Karpas-422 (cell line): ENCODE measurements around the gene CNN3. TPM values are rescaled to one million over a fixed set of nuclear protein-coding genes. Genes with fewer than 3 reads are reported as not detected.

ENCODE experiments used
- DNase-seq: peaks from one replicate; pipeline ENCODE4 v3.0.0-alpha.2; 2015
- H2AFZ ChIP-seq: fragments of 200-600 bp; sonication (generic); 2 replicates; pipeline ENCODE4 v1.6.1; 2014; ENCODE audit warnings: antibody characterized with exemption, low read length, mixed read lengths
- H3K27ac ChIP-seq: fragments of 200-600 bp; sonication (generic); 2 replicates; pipeline ENCODE4 v1.5.1; 2014; ENCODE audit warnings: mild to moderate bottlenecking, low read length, moderate library complexity
- H3K27me3 ChIP-seq: fragments of 200-600 bp; sonication (generic); 2 replicates; pipeline ENCODE4 v1.6.1; 2014; ENCODE audit warnings: low read length, mixed read lengths
- H3K36me3 ChIP-seq: fragments of 200-600 bp; sonication (generic); 2 replicates; pipeline ENCODE4 v1.6.1; 2014; ENCODE audit warnings: low read length, mixed read lengths; ENCODE audit not compliant: insufficient read depth
- H3K4me1 ChIP-seq: fragments of 200-600 bp; sonication (generic); 2 replicates; pipeline ENCODE4 v1.6.1; 2014; ENCODE audit warnings: mild to moderate bottlenecking, low read length, mixed read lengths
- H3K4me2 ChIP-seq: fragments of 200-600 bp; sonication (generic); 2 replicates; pipeline ENCODE4 v1.6.1; 2014; ENCODE audit warnings: low read length, low read depth, mild to moderate bottlenecking; ENCODE audit not compliant: poor library complexity, severe bottlenecking
- H3K4me3 ChIP-seq: fragments of 200-600 bp; sonication (generic); 2 replicates; pipeline ENCODE4 v1.5.1; 2014; ENCODE audit warnings: mild to moderate bottlenecking, antibody characterized with exemption, low read length, mixed read lengths
- H3K79me2 ChIP-seq: fragments of 200-600 bp; sonication (generic); 2 replicates; pipeline ENCODE4 v1.6.1; 2014; ENCODE audit warnings: mild to moderate bottlenecking, low read length, mixed read lengths
- H3K9ac ChIP-seq: fragments of 200-600 bp; sonication (generic); 2 replicates; pipeline ENCODE4 v1.6.0; 2014; ENCODE audit warnings: low read length
- H3K9me2 ChIP-seq: fragments of 200-600 bp; sonication (generic), shearing (Covaris generic); replicated peaks from 2 replicates; pipeline ENCODE4 v1.6.0; 2014; ENCODE audit warnings: mild to moderate bottlenecking, low read length, moderate library complexity; ENCODE audit not compliant: insufficient read depth
- H3K9me3 ChIP-seq: fragments of 300-700, 200-600 bp; sonication (generic); 2 replicates; pipeline ENCODE4 v1.6.1; 2014; ENCODE audit warnings: low read length, mixed read lengths
- H4K20me1 ChIP-seq: fragments of 200-600 bp; sonication (generic); 2 replicates; pipeline ENCODE4 v1.6.1; 2014; ENCODE audit warnings: mild to moderate bottlenecking, antibody characterized with exemption, low read length, low read depth; ENCODE audit not compliant: insufficient read depth
- total RNA-seq: library from RNA; depleted of rRNA; stranded (reverse); fragments of >200 nt; shearing (Covaris generic); gene quantifications from 2 replicates; pipeline ENCODE4 v1.2.3, GENCODE V29; 2014; ENCODE audit warnings: low replicate concordance

Gene CNN3
- total RNA-seq, 1 experiment from 2014 or later: 4.8 TPM

DNA sequence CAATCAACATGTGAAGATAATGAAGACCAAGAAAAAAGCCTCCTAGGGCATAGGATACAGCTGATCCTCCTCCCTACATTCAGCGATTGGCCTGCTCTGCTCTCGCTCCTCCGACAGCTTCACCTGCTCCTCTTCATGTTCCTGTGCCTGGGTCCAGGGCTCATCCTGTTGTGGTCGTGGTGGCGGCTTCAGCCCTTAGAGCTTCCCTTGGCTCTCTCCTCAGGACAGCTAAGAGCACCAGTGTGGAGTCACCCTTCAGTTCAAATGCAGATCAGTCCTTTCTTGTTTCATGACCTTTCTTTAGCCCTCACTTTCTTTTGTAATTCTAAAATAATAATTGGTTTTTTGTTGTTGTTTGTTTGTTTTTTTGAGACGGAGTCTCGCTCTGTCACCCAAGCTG lies 18.7 kb downstream of the CNN3 start:
- H4K20me1 ChIP-seq: no peaks in the 10 kb centered on the region
- H2AFZ ChIP-seq: no peak overlapping the region
- no peak overlapping the region for H3K4me2 ChIP-seq
- DNase-seq: no peak
- H3K9me2 ChIP-seq: no peaks in the 10 kb centered on the region
- no peaks in the 10 kb centered on the region for H3K36me3 ChIP-seq
- no peaks in the 10 kb centered on the region for H3K27me3 ChIP-seq
- no peak overlapping the region for H3K9ac ChIP-seq
- H3K4me1 ChIP-seq: no peaks in the 10 kb centered on the region
- no peak overlapping the region for H3K4me3 ChIP-seq
- no peaks in the 10 kb centered on the region for H3K79me2 ChIP-seq
- H3K27ac ChIP-seq: no peak overlapping the region
- H3K9me3 ChIP-seq: no peaks in the 10 kb centered on the region

DNA sequence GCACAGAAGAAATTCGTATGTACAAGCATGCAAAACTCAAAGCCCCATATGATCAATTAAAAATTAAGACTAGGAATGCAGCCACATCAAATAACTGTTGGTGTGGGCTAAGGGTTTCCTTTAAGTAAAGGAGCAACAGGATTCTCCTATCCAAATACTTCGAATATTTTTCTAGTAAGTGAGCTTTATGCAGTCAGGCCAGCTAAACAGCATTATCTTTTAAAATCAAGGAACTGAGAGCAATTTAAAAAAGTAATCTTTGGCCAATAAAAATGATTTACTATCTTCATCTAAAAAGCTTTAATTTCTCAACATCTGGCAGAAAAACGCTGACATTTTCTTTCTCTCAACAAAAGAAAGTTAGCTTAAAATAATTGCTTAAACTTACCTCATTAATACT lies 19.8 kb downstream of the CNN3 start:
- Histone ChIP-seq H3K9me3 (no peaks in the 10 kb centered on the region), H3K9me2 (no peaks in the 10 kb centered on the region), H2AFZ (no peak overlapping the region), H3K4me3 (no peak overlapping the region), H3K4me2 (no peak overlapping the region), H3K27ac (no peak overlapping the region), H3K4me1 (no peaks in the 10 kb centered on the region), H3K9ac (no peak overlapping the region), H3K27me3 (no peaks in the 10 kb centered on the region), H3K36me3 (no peaks in the 10 kb centered on the region), H4K20me1 (no peaks in the 10 kb centered on the region), H3K79me2 (no peaks in the 10 kb centered on the region)
- no peak for DNase-seq

DNA sequence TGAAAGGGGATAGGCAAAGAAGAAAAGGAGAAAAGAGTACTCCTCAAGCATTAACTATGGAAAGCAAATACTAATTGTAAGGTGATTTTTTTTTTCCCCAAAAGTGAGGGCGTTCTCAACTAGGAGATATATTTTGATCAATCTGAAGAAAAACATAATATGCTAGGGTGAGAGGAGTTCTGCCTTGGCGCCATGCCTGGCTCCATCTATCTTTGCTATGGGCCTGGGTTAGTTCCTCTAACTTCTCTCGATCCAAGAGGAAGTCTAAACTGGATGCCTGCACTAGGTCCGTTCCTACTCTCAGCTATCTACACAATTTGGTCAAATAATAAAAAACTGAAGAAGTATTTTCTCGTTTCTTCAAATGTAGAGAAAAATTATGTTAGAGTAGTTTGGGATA lies 20.5 kb downstream of the CNN3 start:
- Histone ChIP-seq H3K9ac (no peak overlapping the region), H3K27me3 (no peaks in the 10 kb centered on the region), H3K27ac (no peak overlapping the region), H3K4me3 (no peak overlapping the region), H3K9me3 (no peaks in the 10 kb centered on the region), H3K36me3 (no peaks in the 10 kb centered on the region), H3K4me1 (no peaks in the 10 kb centered on the region), H3K9me2 (no peaks in the 10 kb centered on the region), H3K4me2 (no peak overlapping the region), H4K20me1 (no peaks in the 10 kb centered on the region), H3K79me2 (no peaks in the 10 kb centered on the region), H2AFZ (no peak overlapping the region)
- no peak for DNase-seq

DNA sequence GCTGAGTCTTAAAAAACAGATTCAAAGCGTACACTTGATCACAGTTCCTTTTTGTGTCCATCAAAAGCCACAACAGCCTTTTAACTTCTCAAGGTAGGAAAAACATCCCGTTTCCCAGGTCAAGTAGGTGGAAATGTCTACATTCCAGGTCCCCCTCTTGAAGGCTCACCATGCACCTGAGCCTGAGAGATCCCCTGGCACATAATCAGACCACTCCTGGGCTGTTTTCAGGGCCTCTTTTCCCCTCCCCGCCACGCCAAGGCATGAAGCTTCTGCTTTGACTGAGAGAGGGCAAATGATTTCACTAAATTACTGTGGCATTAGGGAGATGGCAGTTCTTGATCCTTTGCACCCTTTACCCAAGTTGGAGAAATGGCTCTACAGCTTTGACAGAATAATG lies 21.7 kb downstream of the CNN3 start:
- Histone ChIP-seq H3K9ac (no peak overlapping the region), H3K9me3 (no peaks in the 10 kb centered on the region), H3K79me2 (no peaks in the 10 kb centered on the region), H4K20me1 (no peaks in the 10 kb centered on the region), H2AFZ (no peak overlapping the region), H3K27ac (no peak overlapping the region), H3K9me2 (no peaks in the 10 kb centered on the region), H3K4me3 (no peak overlapping the region), H3K4me2 (no peak overlapping the region), H3K27me3 (no peaks in the 10 kb centered on the region), H3K4me1 (no peaks in the 10 kb centered on the region), H3K36me3 (no peaks in the 10 kb centered on the region)
- DNase-seq: no peak

DNA sequence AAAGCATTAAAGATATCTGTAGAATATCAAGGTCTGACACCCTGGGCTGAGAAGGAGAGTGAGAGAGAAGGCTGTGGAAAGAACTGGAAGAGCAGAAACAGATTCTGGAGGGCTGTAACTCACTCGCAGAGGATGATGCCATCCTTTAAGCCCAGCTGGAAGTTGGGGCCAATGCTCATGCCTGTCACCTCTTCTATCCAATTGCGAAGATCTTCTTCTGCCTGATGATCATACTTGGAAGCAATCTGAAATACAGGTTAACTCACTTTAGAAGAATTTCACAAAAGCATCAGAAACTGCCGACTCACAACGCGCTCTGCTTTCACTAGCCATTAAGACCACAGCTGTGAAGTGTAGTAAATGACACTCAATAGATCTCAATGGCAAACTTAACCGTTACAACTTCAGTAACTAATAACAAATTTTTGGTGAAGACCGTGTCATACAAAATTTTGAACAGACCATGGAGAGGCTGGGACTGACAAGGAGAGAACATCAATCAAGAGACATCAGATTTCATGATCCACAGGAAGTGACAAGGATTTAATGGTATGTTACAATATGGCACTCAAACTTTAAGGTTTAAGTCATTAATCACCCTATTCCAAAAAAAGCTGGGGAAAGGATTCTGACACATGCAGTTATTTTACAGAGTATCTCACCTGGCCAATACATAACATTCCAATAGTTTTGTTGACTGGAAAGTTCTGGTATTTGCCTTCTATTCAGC lies 23.5 kb downstream of the CNN3 start:
- Histone ChIP-seq H3K36me3 (no peaks in the 10 kb centered on the region), H3K9me3 (no peaks in the 10 kb centered on the region), H3K4me3 (no peak overlapping the region), H3K27ac (no peak overlapping the region), H3K9me2 (no peaks in the 10 kb centered on the region), H3K4me2 (no peak overlapping the region), H3K79me2 (no peaks in the 10 kb centered on the region), H3K9ac (no peak overlapping the region), H3K27me3 (no peaks in the 10 kb centered on the region), H3K4me1 (no peaks in the 10 kb centered on the region), H4K20me1 (no peaks in the 10 kb centered on the region), H2AFZ (no peak overlapping the region)
- no peak for DNase-seq

DNA sequence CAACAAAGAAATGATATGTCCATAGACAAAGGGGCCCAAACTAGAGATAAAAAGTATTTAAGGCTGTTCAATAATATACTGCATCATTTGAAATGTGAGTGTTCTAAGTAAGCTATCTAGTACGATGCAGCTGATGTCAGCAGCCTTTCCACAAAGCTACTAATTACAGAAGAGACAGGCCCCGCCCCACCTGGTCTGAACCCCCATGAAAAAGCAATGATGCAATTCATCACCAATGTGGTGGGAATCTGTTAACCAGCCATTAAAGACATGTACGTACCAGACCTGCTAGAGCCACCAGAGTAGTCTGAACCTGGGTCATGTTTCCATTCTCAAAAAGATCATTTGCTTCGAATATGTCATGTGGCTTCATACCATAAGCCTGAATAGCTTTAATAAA lies 25.1 kb downstream of the CNN3 start:
- Histone ChIP-seq H3K4me3 (no peak overlapping the region), H3K9ac (no peak overlapping the region), H4K20me1 (no peaks in the 10 kb centered on the region), H3K79me2 (no peaks in the 10 kb centered on the region), H3K4me2 (no peak overlapping the region), H3K36me3 (no peaks in the 10 kb centered on the region), H3K4me1 (no peaks in the 10 kb centered on the region), H3K27me3 (no peaks in the 10 kb centered on the region), H2AFZ (no peak overlapping the region), H3K9me2 (no peaks in the 10 kb centered on the region), H3K9me3 (no peaks in the 10 kb centered on the region), H3K27ac (no peak overlapping the region)
- no peak for DNase-seq

DNA sequence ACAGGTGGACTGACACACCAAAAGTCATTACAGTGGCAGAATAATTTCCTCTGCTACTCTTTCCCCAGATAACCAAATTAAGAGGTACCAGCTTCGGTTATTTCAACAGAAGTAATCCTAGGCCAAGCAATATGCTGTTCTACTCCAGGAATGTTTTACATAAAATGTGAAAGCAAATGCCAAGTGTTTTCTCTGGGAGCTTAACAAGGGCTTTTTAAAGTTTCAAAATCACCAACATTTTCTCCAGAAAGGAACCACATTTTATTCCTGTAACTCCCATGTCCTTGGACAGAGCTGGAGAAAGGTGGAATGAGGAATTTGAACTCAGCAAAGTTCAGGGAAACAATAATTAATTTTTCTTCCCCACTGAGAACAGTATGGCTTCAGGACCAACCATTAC lies 27.2 kb downstream of the CNN3 start:
- Histone ChIP-seq H3K27ac (no peak overlapping the region), H3K9ac (no peak overlapping the region), H4K20me1 (no peaks in the 10 kb centered on the region), H3K79me2 (no peaks in the 10 kb centered on the region), H3K27me3 (no peaks in the 10 kb centered on the region), H2AFZ (no peak overlapping the region), H3K4me3 (no peak overlapping the region), H3K4me2 (no peak overlapping the region), H3K36me3 (no peaks in the 10 kb centered on the region), H3K9me2 (no peaks in the 10 kb centered on the region), H3K4me1 (no peaks in the 10 kb centered on the region), H3K9me3 (no peaks in the 10 kb centered on the region)
- no peak for DNase-seq

DNA sequence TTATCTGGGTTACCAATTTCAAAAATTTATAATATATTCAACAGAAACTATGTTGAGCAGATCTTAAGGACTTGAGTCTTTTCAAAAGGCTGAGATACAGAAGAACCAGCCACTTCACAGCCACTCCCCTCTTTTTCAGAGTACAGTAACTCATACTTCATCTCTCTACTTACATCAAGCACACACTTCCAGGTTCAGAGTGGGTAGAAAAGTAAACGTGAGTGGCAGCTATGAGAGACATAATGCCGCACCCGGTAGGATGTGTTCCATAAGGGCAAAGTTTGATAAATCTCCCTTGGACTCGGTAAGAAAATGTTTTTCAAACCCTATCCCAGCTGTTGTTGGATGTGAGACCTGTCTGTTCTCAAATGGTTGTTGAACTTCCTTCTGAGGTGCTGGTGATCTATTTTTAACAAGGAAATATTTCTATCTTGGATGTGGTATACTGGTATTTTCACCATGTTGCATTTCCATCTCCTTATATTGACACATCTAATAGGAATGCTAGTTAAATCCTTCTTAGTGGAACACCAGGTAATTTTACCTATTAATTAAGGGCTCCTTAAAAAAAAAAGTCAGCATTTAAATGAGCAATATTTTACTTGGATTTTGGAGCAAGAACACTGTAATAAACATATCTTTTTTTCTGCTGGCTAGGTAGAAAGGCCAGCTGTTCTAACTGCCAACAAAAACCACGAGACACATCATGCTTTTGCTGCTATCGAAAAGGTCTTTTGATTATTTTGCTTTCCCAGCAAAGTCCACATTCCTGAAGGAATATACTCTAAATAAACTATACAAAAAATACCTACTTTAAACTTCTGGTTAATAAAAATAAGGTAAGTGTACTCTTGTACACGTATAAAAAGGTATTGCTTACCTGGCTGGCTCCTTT lies 28.2 kb downstream of the CNN3 start:
- H3K27ac ChIP-seq: no peak overlapping the region
- H3K4me1 ChIP-seq: no peaks in the 10 kb centered on the region
- H3K4me2 ChIP-seq: no peak overlapping the region
- DNase-seq: no peak
- H4K20me1 ChIP-seq: no peaks in the 10 kb centered on the region
- no peaks in the 10 kb centered on the region for H3K79me2 ChIP-seq
- no peak overlapping the region for H3K9ac ChIP-seq
- H3K4me3 ChIP-seq: no peak overlapping the region
- H3K9me3 ChIP-seq: no peaks in the 10 kb centered on the region
- H2AFZ ChIP-seq: no peak overlapping the region
- no peaks in the 10 kb centered on the region for H3K27me3 ChIP-seq
- H3K9me2 ChIP-seq: no peaks in the 10 kb centered on the region
- H3K36me3 ChIP-seq: no peaks in the 10 kb centered on the region
